Large intestine (tissue), 3 donors: ENCODE data around the gene EPS8L1. TPM values are rescaled to one million over a fixed set of nuclear protein-coding genes. Genes with fewer than 3 reads are reported as not detected.
"Not testable (repeated sequence)": the region's sequence is repeated elsewhere in the genome, so short reads cannot be mapped to it uniquely, and the experiment has no call there.

Source experiments
- DNase-seq, 2 donors: peaks; one replicate each; pipeline versions ENCODE4 v3.0.0 to v3.0.0-alpha.2; 2013
- H3K27ac ChIP-seq: one replicate; pipeline ENCODE4 v1.5.1; 2013; ENCODE audit warnings: low read length
- H3K27me3 ChIP-seq: 2 replicates; pipeline ENCODE4 v1.6.1; 2013; ENCODE audit warnings: low read length; ENCODE audit not compliant: control insufficient read depth, insufficient read depth
- H3K36me3 ChIP-seq: 2 replicates; pipeline ENCODE4 v1.6.1; 2013; ENCODE audit warnings: low read length; ENCODE audit not compliant: control insufficient read depth, insufficient read depth
- H3K4me1 ChIP-seq: one replicate; pipeline ENCODE4 v1.6.1; 2013; ENCODE audit warnings: low read length; ENCODE audit not compliant: control insufficient read depth, insufficient read depth
- H3K4me3 ChIP-seq: one replicate; pipeline ENCODE4 v1.5.1; 2013; ENCODE audit warnings: low read length
- H3K9me3 ChIP-seq: one replicate; pipeline ENCODE4 v1.6.1; 2013; ENCODE audit warnings: mild to moderate bottlenecking, low read depth, low read length, moderate library complexity; ENCODE audit not compliant: control insufficient read depth
- WGBS: methylation state at CpG from one replicate; pipeline ENCODE4 v1.1.5; 2013; ENCODE audit warnings: low lambda C conversion rate; ENCODE audit not compliant: insufficient coverage; 5-methylcytosine and 5-hydroxymethylcytosine counted together
- polyA plus RNA-seq: library from polyadenylated mRNA; unstranded; fragments of 120-200 nt; gene quantifications from one replicate; pipeline ENCODE4 v1.2.1, GENCODE V29; 2013

The EPS8L1 gene
- polyA plus RNA-seq, 1 donor, result 20.9 TPM

DNA sequence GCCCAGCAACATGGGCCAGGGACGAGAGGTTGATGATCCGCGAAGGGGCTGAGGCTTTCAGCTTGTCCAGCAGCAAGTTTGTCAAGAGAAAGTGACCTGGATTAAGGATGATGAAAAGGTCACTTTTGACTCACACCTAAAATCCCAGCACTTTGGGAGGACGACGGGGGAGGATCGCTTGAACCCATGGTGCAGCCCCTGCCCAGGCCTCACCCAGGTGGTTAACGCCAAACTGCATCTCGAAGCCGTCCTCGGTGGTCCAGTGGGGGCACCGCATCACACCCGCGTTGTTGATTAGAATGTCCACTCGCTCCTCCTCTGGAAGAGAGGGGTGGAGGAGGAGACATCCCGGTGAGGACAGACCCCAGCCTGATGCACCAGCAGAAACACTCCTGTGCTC lies 27.2 kb upstream of the EPS8L1 start:
- H3K4me3 ChIP-seq, result no peak overlapping the region
- H3K27me3 ChIP-seq, result no peaks in the 10 kb centered on the region
- DNase-seq, result no peak
- no peaks in the 10 kb centered on the region for H3K4me1 ChIP-seq
- peaks cover 40% of the 10 kb centered on the region for H3K36me3 ChIP-seq
- 100% methylated on average over 2 of the region's 15 CpGs for WGBS
- H3K27ac ChIP-seq, result no peak overlapping the region
- no peaks in the 10 kb centered on the region for H3K9me3 ChIP-seq

DNA sequence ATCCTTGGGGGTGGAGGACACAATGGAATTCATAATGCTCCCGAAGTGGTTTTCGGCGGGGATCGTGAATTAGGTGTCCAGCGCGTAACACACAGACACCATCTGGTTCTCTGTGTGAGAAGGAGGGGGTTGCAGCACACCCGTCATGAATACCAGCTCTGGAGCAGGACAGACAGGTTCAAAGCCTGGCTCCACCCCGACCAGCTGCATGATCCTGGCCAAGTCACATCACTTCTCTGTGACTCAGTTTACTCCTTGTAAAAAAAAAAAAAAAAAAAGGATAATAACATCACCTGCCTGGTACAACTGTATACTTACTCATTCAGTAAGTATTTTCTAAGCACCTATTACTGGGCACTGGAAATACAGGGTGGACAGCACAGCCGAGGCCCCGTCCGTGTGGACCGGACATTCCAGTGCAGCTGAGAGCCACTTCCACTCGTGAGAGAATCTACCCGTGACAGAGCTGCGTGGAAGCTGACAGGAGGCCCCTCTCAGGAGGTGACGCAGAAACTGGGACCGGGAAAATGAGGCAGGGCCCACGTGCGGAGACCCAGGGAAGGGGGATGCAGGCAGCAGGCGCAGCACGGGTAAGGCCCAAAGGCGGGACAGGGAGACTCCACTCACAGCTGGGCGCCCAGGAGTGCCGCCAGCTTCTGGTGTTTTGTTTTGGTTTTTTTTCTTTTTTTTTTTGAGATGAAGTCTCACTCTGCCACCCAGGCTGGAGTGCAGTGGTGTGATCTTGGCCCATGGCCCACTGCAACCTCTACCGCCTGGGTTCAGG lies 24.7 kb upstream of the EPS8L1 start:
- no peak for DNase-seq
- no peak overlapping the region for H3K4me3 ChIP-seq
- H3K27me3 ChIP-seq, result no peaks in the 10 kb centered on the region
- H3K4me1 ChIP-seq, result no peaks in the 10 kb centered on the region
- no peak overlapping the region for H3K27ac ChIP-seq
- no peaks in the 10 kb centered on the region for H3K9me3 ChIP-seq
- peaks cover 39% of the 10 kb centered on the region for H3K36me3 ChIP-seq
- WGBS, result no CpG with 5 or more reads among the region's 25 CpGs

DNA sequence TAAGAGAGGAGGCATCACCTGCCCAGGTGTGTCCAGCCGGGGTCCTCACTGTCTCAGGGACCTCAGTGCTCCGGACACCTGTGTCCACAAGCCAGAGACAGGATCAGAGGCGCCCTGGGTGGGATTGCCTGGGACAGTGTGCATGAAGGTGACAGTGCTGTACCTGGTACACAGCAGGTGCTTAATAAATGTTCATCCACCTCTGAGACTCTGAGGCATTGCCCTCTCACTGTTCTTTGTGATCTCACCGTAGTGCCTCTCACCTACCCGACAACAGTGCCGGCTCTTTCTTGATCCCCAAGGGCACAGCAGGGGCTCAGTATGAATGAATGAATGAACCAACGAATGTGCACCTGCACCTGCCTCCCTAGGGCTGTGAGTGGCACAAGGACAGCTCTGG lies 21.9 kb upstream of the EPS8L1 start:
- no peaks in the 10 kb centered on the region for H3K9me3 ChIP-seq
- no peaks in the 10 kb centered on the region for H3K27me3 ChIP-seq
- H3K4me1 ChIP-seq, result no peaks in the 10 kb centered on the region
- H3K4me3 ChIP-seq, result no peak overlapping the region
- WGBS, result no CpG with 5 or more reads among the region's 7 CpGs
- peaks cover 40% of the 10 kb centered on the region for H3K36me3 ChIP-seq
- no peak overlapping the region for H3K27ac ChIP-seq
- DNase-seq, result no peak

DNA sequence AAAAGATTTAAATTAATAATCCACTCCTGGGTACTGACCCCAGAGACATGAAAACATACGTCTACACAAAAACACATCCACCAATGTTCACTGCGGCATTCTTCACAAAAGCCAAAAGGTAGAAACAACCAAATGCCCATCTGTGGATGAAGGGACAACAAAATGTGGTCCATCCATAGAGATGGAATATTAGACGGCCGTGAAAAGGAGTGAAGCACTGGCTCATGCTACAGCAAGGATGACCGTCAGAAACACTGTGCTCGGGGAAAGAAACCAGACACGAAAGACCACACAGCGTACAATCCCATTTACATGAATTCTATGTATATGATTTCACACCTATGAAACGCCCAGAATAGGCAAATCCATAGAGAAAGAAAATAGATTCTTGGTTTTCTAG lies 18.8 kb upstream of the EPS8L1 start:
- WGBS, result 92% methylated on average over 3 of the region's 9 CpGs
- H3K27ac ChIP-seq, result no peak overlapping the region
- no peaks in the 10 kb centered on the region for H3K27me3 ChIP-seq
- no peaks in the 10 kb centered on the region for H3K4me1 ChIP-seq
- DNase-seq, result no peak
- H3K4me3 ChIP-seq, result no peak overlapping the region
- H3K36me3 ChIP-seq, result peaks cover 31% of the 10 kb centered on the region
- H3K9me3 ChIP-seq, result no peaks in the 10 kb centered on the region

DNA sequence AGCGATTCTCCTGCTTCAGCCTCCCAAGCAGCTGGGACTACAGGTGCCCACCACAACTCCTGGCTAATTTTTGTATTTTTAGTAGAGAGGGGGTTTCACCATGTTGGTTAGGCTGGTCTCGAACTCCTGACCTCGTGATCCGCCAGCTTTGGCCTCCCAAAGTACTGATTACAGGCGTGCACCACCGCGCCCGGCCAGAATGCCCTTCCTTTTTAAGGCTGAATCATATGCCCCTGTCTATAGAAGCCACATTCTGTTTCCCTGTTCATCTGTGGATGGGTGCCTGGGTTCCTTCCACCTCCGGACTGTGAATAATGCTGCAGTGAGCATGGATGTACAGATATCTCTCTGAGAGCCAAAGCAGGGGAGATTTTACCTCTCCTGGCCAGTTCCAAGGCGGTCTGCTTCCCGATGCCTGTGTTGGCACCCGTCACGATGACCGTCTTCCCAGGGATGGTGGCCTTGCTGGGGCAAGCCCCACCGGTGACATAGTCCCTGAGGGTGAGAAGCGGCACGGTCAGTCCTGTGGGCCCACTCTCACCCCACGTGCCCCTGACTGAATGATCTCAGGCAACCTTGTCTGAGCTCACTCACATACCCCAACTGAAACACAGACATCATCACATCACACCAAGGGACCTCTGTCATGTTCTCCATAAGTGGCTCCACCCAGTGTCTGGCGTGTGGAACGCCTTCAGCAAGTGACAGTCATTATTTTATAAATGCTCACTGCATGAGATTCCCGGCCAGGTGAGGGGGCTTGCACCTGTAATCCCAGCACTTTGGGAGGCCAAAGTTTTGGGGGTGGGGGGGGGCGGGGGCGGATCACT lies 16.7 kb upstream of the EPS8L1 start:
- Histone ChIP-seq H3K36me3 (peaks cover 26% of the 10 kb centered on the region), H3K4me3 (no peak overlapping the region), H3K27ac (no peak overlapping the region), H3K4me1 (no peaks in the 10 kb centered on the region), H3K9me3 (peaks cover 4% of the 10 kb centered on the region), H3K27me3 (no peaks in the 10 kb centered on the region)
- no peak for DNase-seq
- no CpG with 5 or more reads among the region's 23 CpGs for WGBS

DNA sequence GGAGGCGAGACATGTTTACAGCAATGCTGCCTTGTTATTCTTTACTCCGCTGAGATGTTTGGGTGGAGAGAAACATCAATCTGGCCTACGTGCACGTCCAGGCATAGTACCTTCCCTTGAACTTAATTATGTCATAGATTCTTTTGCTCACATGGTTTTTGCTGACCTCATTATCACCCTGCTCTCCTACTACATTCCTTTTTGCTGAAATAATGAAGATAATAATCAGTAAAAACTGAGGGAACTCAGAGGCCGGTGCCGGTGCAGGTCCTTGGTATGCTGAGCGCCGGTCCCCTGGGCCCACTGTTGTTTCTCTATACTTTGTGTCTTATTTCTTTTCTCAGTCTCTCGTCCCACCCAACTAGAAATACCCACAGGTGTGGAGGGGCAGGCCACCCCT lies 15.4 kb upstream of the EPS8L1 start:
- not testable (repeated sequence) for H3K27me3 ChIP-seq, H3K4me3 ChIP-seq, DNase-seq, H3K27ac ChIP-seq, H3K9me3 ChIP-seq, H3K4me1 ChIP-seq
- WGBS, result no CpG with 5 or more reads among the region's 9 CpGs
- H3K36me3 ChIP-seq, result peaks cover 23% of the 10 kb centered on the region

DNA sequence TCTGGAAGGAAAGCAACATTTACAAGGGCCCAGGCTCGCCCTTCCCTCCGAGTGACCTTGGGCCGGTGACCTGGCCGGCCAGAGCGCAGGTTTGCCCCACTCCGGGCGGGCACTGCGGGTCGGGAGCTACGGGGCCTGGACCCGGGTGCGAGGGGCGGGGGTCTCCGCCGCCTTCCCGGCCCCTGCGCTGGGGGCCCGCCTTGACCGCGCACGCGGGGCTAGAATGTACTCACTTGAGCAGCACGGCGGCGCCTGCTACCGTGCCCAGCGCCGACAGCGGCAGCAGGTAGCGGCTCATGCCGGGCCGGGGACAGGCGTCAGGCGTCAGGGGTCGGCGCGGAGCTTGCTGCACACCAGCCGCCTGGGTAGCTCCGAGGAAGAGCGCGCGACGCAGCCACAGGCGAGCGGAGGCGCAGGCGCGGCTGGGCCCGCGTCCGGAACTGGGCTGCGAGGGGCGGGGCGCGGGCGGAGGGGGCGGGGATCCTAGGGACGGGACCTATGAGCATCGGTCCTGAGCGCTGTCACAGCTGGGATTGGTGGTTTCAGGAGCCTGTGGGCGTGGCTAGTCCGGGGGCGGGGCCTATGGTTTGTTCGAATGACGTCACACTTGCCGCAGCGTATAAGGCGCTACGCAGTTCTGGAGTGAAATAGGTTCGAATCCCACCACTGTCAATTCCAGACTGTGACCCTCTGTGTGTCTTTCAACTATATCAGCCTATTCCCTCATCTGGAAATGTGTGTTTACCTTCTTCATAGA lies 12.8 kb upstream of the EPS8L1 start, which contains the start of gene RDH13:
Gene RDH13, minus strand, starts transcription at position 414 of the 757 bp plus-strand sequence. Its CDS starts 116 bp downstream, at position 298.
- Histone ChIP-seq H3K36me3 (peaks cover 2% of the 10 kb centered on the region), H3K27me3 (peaks cover 12% of the 10 kb centered on the region), H3K9me3 (peaks cover 4% of the 10 kb centered on the region), H3K4me1 (no peaks in the 10 kb centered on the region), H3K27ac (no peak within 1 kb of the TSS), H3K4me3 (peak within 1 kb of the TSS; percentile 45)
- WGBS, result no CpG with 5 or more reads among the region's 70 CpGs
- peak; percentile 92 to 93 for DNase-seq

DNA sequence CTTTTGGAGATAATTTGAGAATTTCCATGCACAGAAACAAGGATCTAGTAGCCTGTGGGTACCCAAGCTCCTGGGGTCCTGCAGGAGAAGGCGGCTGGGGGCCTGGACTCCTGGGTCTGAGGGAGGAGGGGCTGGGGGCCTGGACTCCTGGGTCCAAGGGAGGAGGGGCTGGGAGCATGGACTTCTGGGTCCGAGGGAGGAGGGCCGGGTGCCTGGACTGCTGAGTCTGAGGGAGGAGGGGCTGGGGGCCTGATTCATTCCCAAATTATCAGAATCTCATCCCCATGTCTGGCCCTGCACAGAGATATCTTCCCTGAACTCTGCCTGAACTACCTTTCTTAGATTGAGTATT lies 12.2 kb upstream of the EPS8L1 start:
- H3K4me1 ChIP-seq, result no peaks in the 10 kb centered on the region
- no peak overlapping the region for H3K27ac ChIP-seq
- H3K36me3 ChIP-seq, result no peaks in the 10 kb centered on the region
- no peak for DNase-seq
- peaks cover 14% of the 10 kb centered on the region for H3K27me3 ChIP-seq
- no peak overlapping the region for H3K4me3 ChIP-seq
- WGBS, result no CpG with 5 or more reads among the region's 3 CpGs
- H3K9me3 ChIP-seq, result peaks cover 4% of the 10 kb centered on the region

DNA sequence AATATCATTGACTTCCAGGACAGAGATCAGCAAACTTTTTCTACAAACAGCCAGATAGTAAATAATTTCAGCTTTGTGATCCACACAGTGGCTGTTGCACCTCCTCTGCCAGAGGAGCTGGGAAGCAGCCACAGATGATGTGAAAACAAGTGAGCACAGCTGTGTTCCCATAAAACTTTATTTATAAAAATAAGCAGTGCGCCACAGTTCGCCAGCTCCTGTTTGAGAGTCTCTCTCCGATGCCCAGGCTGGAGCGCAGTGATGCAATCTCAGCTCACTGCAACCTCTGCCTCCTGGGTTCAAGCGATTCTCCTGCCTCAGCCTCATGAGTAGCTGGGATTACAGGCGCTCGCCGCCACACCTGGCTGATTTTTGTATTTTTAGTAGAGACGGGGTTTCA lies 10.2 kb upstream of the EPS8L1 start:
- not testable (repeated sequence) for DNase-seq, H3K4me1 ChIP-seq, H3K36me3 ChIP-seq, H3K9me3 ChIP-seq, H3K27ac ChIP-seq, H3K4me3 ChIP-seq
- no CpG with 5 or more reads among the region's 9 CpGs for WGBS
- peaks cover 19% of the 10 kb centered on the region for H3K27me3 ChIP-seq

DNA sequence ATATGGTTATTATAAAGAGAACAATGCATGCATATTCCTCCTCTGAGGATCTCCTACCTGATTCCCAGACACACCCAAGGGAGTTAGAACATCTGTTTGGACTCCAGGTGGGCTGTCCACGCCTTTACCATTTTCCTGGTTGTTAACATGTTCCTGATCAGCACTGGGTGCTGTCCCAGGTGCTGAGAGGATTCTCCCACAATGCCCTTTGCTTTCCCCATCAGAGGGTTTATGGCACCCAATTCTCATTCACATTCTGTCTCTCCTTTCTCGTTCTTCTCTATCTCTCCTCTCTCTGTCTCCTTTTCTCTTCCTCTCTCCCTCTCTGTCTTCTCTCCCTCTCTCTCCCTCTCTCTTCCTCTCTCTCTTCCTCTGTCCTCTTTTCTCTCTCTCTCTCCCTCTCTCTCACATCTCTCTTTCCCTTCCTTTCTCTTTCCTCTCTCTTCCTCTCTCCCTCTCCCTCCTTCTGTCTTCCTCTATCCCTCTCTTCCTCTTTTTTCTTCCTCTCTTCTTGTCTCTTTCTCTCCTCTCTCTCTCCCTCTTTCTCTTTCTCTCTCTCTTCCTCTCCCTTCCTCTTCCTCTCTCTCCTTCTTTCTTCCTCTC lies 9.5 kb upstream of the EPS8L1 start:
- Histone ChIP-seq H3K27ac (no peak overlapping the region), H3K27me3 (peaks cover 19% of the 10 kb centered on the region), H3K4me3 (no peak overlapping the region), H3K9me3 (peaks cover 4% of the 10 kb centered on the region), H3K36me3 (no peaks in the 10 kb centered on the region), H3K4me1 (peaks cover 5% of the 10 kb centered on the region)
- 29% methylated on average over 1 of the region's 2 CpGs for WGBS
- DNase-seq, result no peak
